ENCODE measurements around the gene HCRT. TPM values are rescaled to one million over a fixed set of nuclear protein-coding genes. Genes with fewer than 3 reads are reported as not detected.
"Not testable (repeated sequence)": the region's sequence is repeated elsewhere in the genome, so short reads cannot be mapped to it uniquely, and the experiment has no call there.

Gene HCRT
- total RNA-seq, 4 donors from 2014 or later, result not detected

GRCh38 chr17:42224651-42225050 is 39.4 kb upstream of the HCRT start:
- no peak for TF ChIP-seq CTCF (IDR thresholded peaks at IDR 0.05)
- DNase-seq (ENCODE audit: low spot score) (no peak), ATAC-seq (ENCODE audit: low FRiP score) (no peak)

- ATAC-seq (ENCODE audit: low FRiP score), result no peak
- no peak for DNase-seq (ENCODE audit: low spot score)
- TF ChIP-seq CTCF (IDR thresholded peaks at IDR 0.05), result no peak
Observed at GRCh38 chr17:42221886-42222745, 36.9 kb upstream of the HCRT start.

- DNase-seq (ENCODE audit: low spot score); ATAC-seq (ENCODE audit: low FRiP score): not testable (repeated sequence)
Observed at GRCh38 chr17:42219280-42219679, 34.0 kb upstream of the HCRT start.

- no peak for ATAC-seq (ENCODE audit: low FRiP score)
- no peak for TF ChIP-seq CTCF (IDR thresholded peaks at IDR 0.05)
- DNase-seq (ENCODE audit: low spot score), result no peak
Observed at GRCh38 chr17:42214156-42214555, 28.9 kb upstream of the HCRT start.

- DNase-seq (ENCODE audit: low spot score) (no peak), ATAC-seq (ENCODE audit: low FRiP score) (no peak)
- no peak for TF ChIP-seq CTCF (IDR thresholded peaks at IDR 0.05)
Observed at GRCh38 chr17:42212382-42212781, 27.1 kb upstream of the HCRT start.

- not testable (repeated sequence) for ATAC-seq (ENCODE audit: low FRiP score); DNase-seq (ENCODE audit: low spot score)
Observed at GRCh38 chr17:42211921-42212341, 26.7 kb upstream of the HCRT start.

- no peak for TF ChIP-seq CTCF (IDR thresholded peaks at IDR 0.05)
- no peak for DNase-seq (ENCODE audit: low spot score)
- ATAC-seq (ENCODE audit: low FRiP score), result no peak
Observed at GRCh38 chr17:42210046-42210445, 24.8 kb upstream of the HCRT start.

GRCh38 chr17:42206153-42206612 is 20.9 kb upstream of the HCRT start:
- not testable (repeated sequence) for DNase-seq (ENCODE audit: low spot score); ATAC-seq (ENCODE audit: low FRiP score)
